ENCODE data around the gene PIK3R5. TPM values are rescaled to one million over a fixed set of nuclear protein-coding genes. Genes with fewer than 3 reads are reported as not detected.

Gene PIK3R5
- polyA plus RNA-seq, 1 donor from 2014 or later, result not detected

- no peak overlapping the region for H3K9ac ChIP-seq (ENCODE audit: low read length)
- TF ChIP-seq MXI1 (conservative IDR thresholded peaks at IDR 0.05; ENCODE audit: poor library complexity, severe bottlenecking) (no peak), REST (IDR thresholded peaks at IDR 0.05; ENCODE audit: borderline replicate concordance) (no peak), EP300 (conservative IDR thresholded peaks at IDR 0.05; ENCODE audit: poor library complexity, severe bottlenecking) (no peak)
- H3K4me2 ChIP-seq (ENCODE audit: low read length), result no peak overlapping the region
- no peak overlapping the region for H2AFZ ChIP-seq (ENCODE audit: low read depth, low read length)
- H3K4me3 ChIP-seq (ENCODE audit: low read length), result no peak overlapping the region
- no peaks in the 10 kb centered on the region for H3K36me3 ChIP-seq (ENCODE audit: insufficient read depth, low read length)
- no peaks in the 10 kb centered on the region for H3K27me3 ChIP-seq (ENCODE audit: insufficient read depth, low read depth, low read length)
- H3K9me2 ChIP-seq (ENCODE audit: insufficient read depth, low read length), result no peaks in the 10 kb centered on the region
- H3F3A ChIP-seq (ENCODE audit: insufficient read depth, low read length, poor library complexity, severe bottlenecking), result no peaks in the 10 kb centered on the region
- H3K27ac ChIP-seq (ENCODE audit: low read length), result no peak overlapping the region
- no peaks in the 10 kb centered on the region for H4K20me1 ChIP-seq (ENCODE audit: insufficient read depth)
- H3K79me2 ChIP-seq (replicated peaks; ENCODE audit: insufficient read depth, low read length), result no peaks in the 10 kb centered on the region
- no peaks in the 10 kb centered on the region for H3K9me3 ChIP-seq (ENCODE audit: low read length)
These were observed 94.4 kb downstream of the PIK3R5 start for GRCh38 chr17:8871081-8871581.

- Histone ChIP-seq H3K4me2 (ENCODE audit: low read length) (no peak overlapping the region), H3K9me2 (ENCODE audit: insufficient read depth, low read length) (no peaks in the 10 kb centered on the region)
These were observed 95.0 kb downstream of the PIK3R5 start for GRCh38 chr17:8870406-8871040.

More at GRCh38 chr17:8870406-8871040, 95.0 kb downstream of the PIK3R5 start:
- Histone ChIP-seq H3K79me2 (replicated peaks; ENCODE audit: insufficient read depth, low read length) (no peaks in the 10 kb centered on the region), H3K27ac (ENCODE audit: low read length) (no peak overlapping the region), H3K9ac (ENCODE audit: low read length) (no peak overlapping the region), H3K36me3 (ENCODE audit: insufficient read depth, low read length) (no peaks in the 10 kb centered on the region), H3K27me3 (ENCODE audit: insufficient read depth, low read depth, low read length) (no peaks in the 10 kb centered on the region), H3K4me3 (ENCODE audit: low read length) (no peak overlapping the region), H3F3A (ENCODE audit: insufficient read depth, low read length, poor library complexity, severe bottlenecking) (no peaks in the 10 kb centered on the region), H2AFZ (ENCODE audit: low read depth, low read length) (no peak overlapping the region), H4K20me1 (ENCODE audit: insufficient read depth) (no peaks in the 10 kb centered on the region), H3K9me3 (ENCODE audit: low read length) (no peaks in the 10 kb centered on the region)
- TF ChIP-seq MXI1 (conservative IDR thresholded peaks at IDR 0.05; ENCODE audit: poor library complexity, severe bottlenecking) (no peak), TAF1 (IDR thresholded peaks at IDR 0.05; ENCODE audit: low read depth) (no peak), EZH2 (IDR thresholded peaks at IDR 0.05; ENCODE audit: borderline replicate concordance, insufficient read depth, low read length, poor library complexity, severe bottlenecking) (no peak), SMC3 (conservative IDR thresholded peaks at IDR 0.05; ENCODE audit: poor library complexity) (no peak), RAD21 (conservative IDR thresholded peaks at IDR 0.05) (no peak), CTCF (IDR thresholded peaks at IDR 0.05; ENCODE audit: poor library complexity, severe bottlenecking) (no peak), POLR2AphosphoS5 (IDR thresholded peaks at IDR 0.05) (no peak), EP300 (conservative IDR thresholded peaks at IDR 0.05; ENCODE audit: poor library complexity, severe bottlenecking) (no peak), REST (IDR thresholded peaks at IDR 0.05; ENCODE audit: borderline replicate concordance) (no peak)

Data from neural cell (in vitro differentiated cells).